T47D (cell line): ENCODE data around the gene CCDC88A.
"Not testable (repeated sequence)": the region's sequence is repeated elsewhere in the genome, so short reads cannot be mapped to it uniquely, and the experiment has no call there.

ENCODE experiments used
- DNase-seq, 2 experiments: peaks; one replicate each; pipeline versions ENCODE4 v3.0.0 to v3.0.0-alpha.2; 2011 to 2012; ENCODE audit warnings: low read depth in 1 of 2, low spot score in 1 of 2
- JUND ChIP-seq: IDR thresholded peaks from 2 replicates; pipeline ENCODE4 v1.6.1; 2012; ENCODE audit warnings: low read depth
- in situ Hi-C: cut with HindIII; loops from 2 replicates; pipeline ENCODE4 v1.10.0; 2016; ENCODE audit warnings: low sequenced_read_pairs, low pct_unique_long_range_greater_than_20kb

Gene CCDC88A

DNA sequence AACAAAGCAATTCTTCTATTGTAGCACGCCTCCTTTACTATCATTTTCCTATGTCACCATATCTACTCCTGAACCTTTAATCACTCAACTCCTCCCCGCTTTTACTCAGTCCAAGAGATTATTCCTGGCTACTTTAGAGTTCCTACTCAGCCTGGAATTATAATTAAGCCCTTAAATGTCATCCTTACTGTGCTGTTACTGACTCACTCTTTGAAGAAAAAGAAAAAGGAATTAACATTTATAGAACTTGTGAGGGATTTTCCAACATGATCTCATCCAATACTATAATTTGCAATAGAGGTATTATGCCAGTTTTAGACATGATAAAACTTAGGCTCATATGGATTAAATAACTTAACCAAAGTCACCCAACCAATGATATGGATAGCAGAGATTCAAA is 61.7 kb downstream of the CCDC88A start:
- no peak for DNase-seq
- TF ChIP-seq JUND = no peak
- in situ Hi-C loops = no loop called here

DNA sequence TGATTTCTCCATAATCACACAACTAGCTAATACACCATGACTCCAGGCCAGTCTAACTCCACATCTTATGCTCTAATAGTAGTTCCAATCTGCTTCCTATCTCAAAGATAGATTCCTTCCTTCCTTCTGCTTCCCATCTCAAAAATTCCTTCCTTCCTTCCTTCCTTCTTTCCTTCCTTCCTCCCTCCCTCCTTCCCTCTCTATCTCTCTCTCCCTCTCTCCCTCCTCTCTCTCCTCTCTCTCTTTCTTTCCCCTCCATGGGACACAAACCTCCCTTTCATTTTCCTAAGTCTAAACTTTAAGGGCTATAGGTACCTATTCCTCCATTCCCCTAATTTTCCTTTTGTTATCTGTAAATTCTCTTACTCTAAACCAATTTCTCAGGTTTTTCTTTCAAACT is 62.5 kb downstream of the CCDC88A start:
- DNase-seq = no peak
- no peak for TF ChIP-seq JUND
- in situ Hi-C loops = no loop called here

- in situ Hi-C loops, DNase-seq: not testable (repeated sequence)
Measured at GRCh38 chr2:55356136-55356535, 63.5 kb downstream of the CCDC88A start.

- in situ Hi-C loops = no loop called here
- no peak for TF ChIP-seq JUND
- no peak for DNase-seq
Measured at GRCh38 chr2:55355451-55355850, 64.2 kb downstream of the CCDC88A start.

DNA sequence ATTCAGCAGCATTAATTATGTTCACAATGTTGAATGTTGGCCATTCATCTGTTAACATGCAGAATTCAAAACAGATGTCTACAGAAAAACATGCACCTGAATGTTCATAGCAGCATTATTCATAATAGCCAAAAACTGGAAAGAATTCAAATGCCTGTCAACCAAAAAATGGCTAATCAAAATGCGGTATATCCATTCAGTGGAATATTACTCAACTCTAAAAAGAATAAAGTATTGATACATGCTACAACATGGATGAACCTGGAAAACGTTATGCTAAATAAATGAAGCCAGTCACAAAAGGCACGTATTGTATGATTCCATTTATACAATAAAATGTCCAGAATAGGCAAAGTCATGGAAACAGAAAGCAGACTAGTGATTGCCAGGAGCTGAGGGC is 68.0 kb downstream of the CCDC88A start:
- in situ Hi-C loops = no loop called here
- no peak for DNase-seq
- no peak for TF ChIP-seq JUND

GRCh38 chr2:55345064-55345463 is 74.6 kb downstream of the CCDC88A start:
- in situ Hi-C loops = no loop called here

GRCh38 chr2:55338268-55338667 is 81.4 kb downstream of the CCDC88A start:
- no peak for DNase-seq
- no peak for TF ChIP-seq JUND
- in situ Hi-C loops = no loop called here

More at GRCh38 chr2:55345064-55345463, 74.6 kb downstream of the CCDC88A start:
- DNase-seq = no peak
- no peak for TF ChIP-seq JUND

DNA sequence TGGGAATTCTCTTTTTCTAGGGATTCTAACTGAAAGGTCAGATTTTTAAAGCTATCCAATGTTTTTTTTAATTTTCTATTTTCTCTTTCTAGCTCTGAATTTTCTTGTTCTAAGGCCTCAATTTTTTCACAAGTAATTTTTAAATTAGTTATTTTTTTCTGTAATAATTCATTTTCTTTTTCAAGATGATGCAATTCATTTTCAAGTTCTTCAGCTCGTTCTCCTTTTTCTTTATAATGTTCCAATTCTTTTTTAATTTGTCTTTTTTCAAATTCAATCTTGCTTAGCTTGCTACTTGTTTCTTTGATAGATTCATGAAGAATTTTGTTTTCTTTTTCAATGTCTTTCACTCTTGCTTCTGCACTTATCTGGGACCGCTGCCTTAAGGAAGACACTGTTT is 84.9 kb downstream of the CCDC88A start:
- in situ Hi-C loops = no loop called here
- no peak for DNase-seq
- no peak for TF ChIP-seq JUND

DNA sequence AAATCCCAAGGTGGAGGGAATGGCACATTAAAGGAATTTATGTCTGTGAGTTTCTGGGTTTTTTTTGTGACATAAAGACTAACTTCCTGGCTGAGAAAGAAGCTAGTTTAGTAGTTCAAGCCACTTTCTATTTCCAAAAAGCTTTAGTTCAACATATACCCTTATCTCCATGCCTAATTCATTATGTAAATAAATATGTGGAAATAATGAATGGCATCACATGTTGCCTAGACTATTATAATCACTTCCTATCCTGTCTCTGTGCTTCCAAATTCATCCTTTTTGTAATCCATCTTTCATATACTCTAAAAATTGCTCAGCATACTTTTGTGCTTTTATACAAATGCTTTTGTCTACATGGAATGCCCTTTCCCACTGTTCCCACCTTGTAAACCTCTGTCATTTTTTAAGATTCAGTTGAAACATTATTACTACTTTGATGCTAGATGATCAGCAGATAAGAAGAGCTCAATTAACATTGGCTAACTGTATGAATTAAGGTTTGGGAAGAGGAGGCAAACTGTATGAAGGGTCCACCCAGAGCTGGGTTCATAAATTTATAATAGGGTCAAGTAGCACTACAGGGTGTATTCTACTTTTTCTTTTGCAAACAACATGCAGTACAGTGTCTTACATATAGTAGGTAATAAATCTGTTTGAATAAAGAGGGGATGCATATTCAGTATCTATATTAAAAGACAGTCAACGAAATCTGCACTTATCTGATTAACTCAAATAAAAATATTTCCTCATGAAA is 88.9 kb downstream of the CCDC88A start:
- TF ChIP-seq JUND = no peak
- DNase-seq = no peak
- in situ Hi-C loops = no loop called here

- TF ChIP-seq JUND = no peak
- in situ Hi-C loops = no loop called here
- no peak for DNase-seq
Measured at GRCh38 chr2:55327470-55328230, 92.0 kb downstream of the CCDC88A start.

- no peak for TF ChIP-seq JUND
Measured at GRCh38 chr2:55314985-55315384, 104.7 kb downstream of the CCDC88A start.

DNA sequence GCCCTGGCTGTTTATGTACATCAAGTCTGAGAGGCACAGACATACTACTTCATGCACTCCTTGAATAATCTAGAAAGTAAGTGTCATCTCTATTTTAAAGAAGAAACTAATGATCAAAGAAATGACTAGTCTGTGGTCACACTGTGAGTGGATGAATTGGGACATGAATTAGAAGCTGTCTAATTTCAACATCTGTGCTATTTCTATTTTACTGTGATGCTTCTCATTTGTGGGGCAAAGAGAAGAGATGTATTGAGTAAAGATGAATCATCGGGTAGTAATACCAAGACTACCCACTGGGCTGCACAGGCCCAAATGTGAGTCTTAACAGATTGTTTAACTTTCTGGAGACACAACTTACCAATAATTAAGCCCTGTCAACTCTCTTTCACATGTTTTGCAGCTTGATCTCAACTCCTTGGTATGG is 108.2 kb downstream of the CCDC88A start:
- no peak for TF ChIP-seq JUND
- in situ Hi-C loops = no loop called here
- peak in 1 of 2 experiments; percentile 1 for DNase-seq

More at GRCh38 chr2:55314985-55315384, 104.7 kb downstream of the CCDC88A start:
- DNase-seq = no peak
- in situ Hi-C loops = no loop called here

DNA sequence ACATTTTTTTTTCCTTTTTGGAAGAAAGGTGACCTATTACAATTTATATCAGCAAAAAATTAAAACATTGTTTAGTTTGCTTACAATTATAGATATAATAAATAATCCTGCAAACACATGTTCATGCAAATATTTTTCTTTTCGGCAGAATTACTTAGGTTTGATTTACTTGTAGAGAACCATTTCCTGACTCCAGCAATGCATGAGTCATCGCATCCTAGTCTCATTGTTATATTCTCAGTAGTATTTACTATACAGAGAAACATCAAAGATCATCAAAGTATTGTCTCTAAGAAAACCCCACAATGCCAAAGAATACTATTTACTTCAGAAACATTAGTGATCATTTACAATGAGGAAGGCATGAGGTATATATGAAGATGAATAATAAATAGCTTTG is 110.2 kb downstream of the CCDC88A start:
- no peak for TF ChIP-seq JUND
- no peak for DNase-seq
- in situ Hi-C loops = no loop called here
